Common myeloid progenitor, CD34-positive (primary cell): ENCODE data around the gene UQCRC1. TPM values are rescaled to one million over a fixed set of nuclear protein-coding genes. Genes with fewer than 3 reads are reported as not detected.

Experiments used
- CTCF ChIA-PET: fragments of 350-600 bp; sonication (Branson Sonifier 250); formaldehyde crosslinking; loops from one replicate; lab custom pipeline; 2021; ENCODE audit warnings: antibody characterized with exemption; lab: Charles Lee
- POLR2A ChIA-PET: fragments of 350-600 bp; sonication (Branson Sonifier 250); formaldehyde crosslinking; loops from one replicate; lab custom pipeline; 2021; ENCODE audit warnings: antibody characterized with exemption; lab: Charles Lee
- DNase-seq, 3 donors: peaks; one replicate each; pipeline versions ENCODE4 v3.0.0 to v3.0.0-alpha.2; 2013
- H3K27ac ChIP-seq, 2 experiments: 1 replicate in 1 of 2; 2 replicates in 1 of 2; pipeline ENCODE4 v1.7.0; 2013; ENCODE audit warnings: inconsistent platforms in 2 of 2, low read length in 2 of 2, mild to moderate bottlenecking in 2 of 2, low read depth in 1 of 2, moderate library complexity in 1 of 2; ENCODE audit not compliant: severe bottlenecking in 2 of 2, insufficient read depth in 1 of 2, poor library complexity in 1 of 2
- H3K27me3 ChIP-seq, 5 experiments: replicated peaks in 2 of 5; 1 replicate in 3 of 5; 2 replicates in 2 of 5; pipeline versions ENCODE4 v1.6.1 to v1.7.0; 2013; ENCODE audit warnings: low read length in 4 of 5, mild to moderate bottlenecking in 2 of 5, moderate library complexity in 2 of 5, inconsistent platforms in 1 of 5; ENCODE audit not compliant: insufficient read depth in 5 of 5, control insufficient read depth in 4 of 5
- H3K36me3 ChIP-seq, 4 experiments: 1 replicate in 2 of 4; 2 replicates in 2 of 4; pipeline versions ENCODE4 v1.6.1 to v1.7.0; 2013; ENCODE audit warnings: low read length in 3 of 4, control low read depth in 1 of 4, mild to moderate bottlenecking in 1 of 4; ENCODE audit not compliant: control insufficient read depth in 4 of 4, insufficient read depth in 4 of 4
- H3K4me1 ChIP-seq, 4 experiments: 1 replicate in 3 of 4; 2 replicates in 1 of 4; pipeline versions ENCODE4 v1.6.1 to v1.7.1; 2013; ENCODE audit warnings: low read length in 3 of 4, mild to moderate bottlenecking in 3 of 4, control low read depth in 1 of 4, inconsistent platforms in 1 of 4, moderate library complexity in 1 of 4; ENCODE audit not compliant: control insufficient read depth in 4 of 4, insufficient read depth in 4 of 4; ENCODE audit errors: control extremely low read depth in 1 of 4
- H3K4me3 ChIP-seq, 7 experiments: 1 replicate in 4 of 7; 2 replicates in 3 of 7; pipeline versions ENCODE4 v1.5.1 to v1.7.0; 2013; ENCODE audit warnings: mild to moderate bottlenecking in 7 of 7, low read length in 6 of 7, moderate library complexity in 6 of 7, inconsistent platforms in 2 of 7, low read depth in 2 of 7, control low read depth in 1 of 7; ENCODE audit not compliant: insufficient read depth in 4 of 7, control insufficient read depth in 1 of 7; ENCODE audit errors: extremely low read depth in 1 of 7
- H3K9me3 ChIP-seq, 5 experiments: 1 replicate in 4 of 5; 2 replicates in 1 of 5; pipeline versions ENCODE4 v1.6.1 to v1.7.1; 2013; ENCODE audit warnings: low read length in 4 of 5, mild to moderate bottlenecking in 2 of 5, inconsistent platforms in 1 of 5, low read depth in 1 of 5, moderate library complexity in 1 of 5; ENCODE audit not compliant: control insufficient read depth in 4 of 5, insufficient read depth in 2 of 5; ENCODE audit errors: control extremely low read depth in 1 of 5
- WGBS: methylation state at CpG from one replicate; pipeline ENCODE4 v1.1.5; 2013; ENCODE audit not compliant: insufficient coverage; 5-methylcytosine and 5-hydroxymethylcytosine counted together
- polyA plus RNA-seq: library from polyadenylated mRNA; unstranded; fragments of 120-200 nt; gene quantifications from one replicate; pipeline ENCODE4 v1.2.1, GENCODE V29; 2013

Gene UQCRC1
- polyA plus RNA-seq = 113 TPM

GRCh38 chr3:48609088-48610005 is at the start of gene UQCRC1:
UQCRC1 (minus strand) TSS chr3:48609646; CDS start chr3:48609620, 26 bp downstream.
- Histone ChIP-seq H3K36me3 (peaks cover 4 to 24% (median 13%) of the 10 kb centered on the region in 4 experiments), H3K27ac (peak within 1 kb of the TSS; percentile 70 to 86), H3K4me1 (peaks cover 2 to 13% (median 9%) of the 10 kb centered on the region in 4 experiments), H3K27me3 (no peaks in the 10 kb centered on the region), H3K9me3 (no peaks in the 10 kb centered on the region), H3K4me3 (peak within 1 kb of the TSS; percentile 55 to 99 (median 92))
- ChIA-PET POLR2A (interaction anchor here (0.7 kb wide), 1 partner anchor 16 kb away, joined by 3 read pairs; no protein-coding TSS in a partner anchor), CTCF (interaction anchor here (1.4 kb wide), 1 partner anchor 25 kb away, joined by 3 read pairs; the partner anchor contains the start of gene SLC26A6)
- 3% methylated on average over 76 of the region's 86 CpGs for WGBS
- peak; percentile 89 to 95 (median 94) for DNase-seq

GRCh38 chr3:48656841-48657281 is 47.4 kb upstream of the UQCRC1 start:
- H3K4me1 ChIP-seq = peaks cover 0 to 25% (median 23%) of the 10 kb centered on the region in 4 experiments
- ChIA-PET CTCF (interaction anchor here (1.0 to 1.4 kb wide), 5 partner anchors 18 to 241 kb away, joined by 3 to 6 read pairs (median 3); partner anchors contain the start of genes PFKFB4, SLC25A20 and SLC26A6), POLR2A (interaction anchor here (0.6 kb wide), 1 partner anchor 22 kb away, joined by 3 read pairs; no protein-coding TSS in a partner anchor)
- H3K27ac ChIP-seq = no peak overlapping the region
- H3K27me3 ChIP-seq = peaks cover 2 to 38% (median 8%) of the 10 kb centered on the region in 5 experiments
- DNase-seq = peak; percentile 23 to 36 (median 31)
- WGBS = 71% methylated on average over 44 of the region's 45 CpGs
- H3K36me3 ChIP-seq = peaks cover 0 to 2% (median 0%) of the 10 kb centered on the region in 4 experiments
- peak overlapping the region in 5 of 7 experiments; percentile 48 to 67 (median 65) for H3K4me3 ChIP-seq
- H3K9me3 ChIP-seq = peaks cover 0 to 4% (median 0%) of the 10 kb centered on the region in 5 experiments

- H3K4me1 ChIP-seq = peaks cover 0 to 19% (median 19%) of the 10 kb centered on the region in 4 experiments
- 10% methylated on average over 76 of the region's 94 CpGs for WGBS
- POLR2A ChIA-PET = interaction anchor here (0.6 kb wide), 1 partner anchor 22 kb away, joined by 3 read pairs; no protein-coding TSS in a partner anchor
- peaks cover 0 to 4% (median 0%) of the 10 kb centered on the region in 5 experiments for H3K9me3 ChIP-seq
- H3K27ac ChIP-seq = no peak overlapping the region
- H3K36me3 ChIP-seq = peaks cover 0 to 2% (median 0%) of the 10 kb centered on the region in 4 experiments
- peak overlapping the region; percentile 31 to 67 (median 61) for H3K4me3 ChIP-seq
- peak; percentile 81 to 92 (median 91) for DNase-seq
- CTCF ChIA-PET = interaction anchor here (1.0 to 1.7 kb wide), 5 partner anchors 18 to 242 kb away, joined by 3 to 6 read pairs (median 4); partner anchors contain the start of genes PFKFB4, SLC25A20 and SLC26A6
- H3K27me3 ChIP-seq = peaks cover 2 to 36% (median 8%) of the 10 kb centered on the region in 5 experiments
Observed at GRCh38 chr3:48656061-48656840, 46.8 kb upstream of the UQCRC1 start.

- CTCF ChIA-PET = interaction anchor here (1.4 to 1.7 kb wide), 2 partner anchors 20 to 22 kb away, joined by 4 to 6 read pairs; partner anchors contain the start of gene SLC26A6
- POLR2A ChIA-PET = no interaction called here
- H3K27ac ChIP-seq = no peak overlapping the region
Observed at GRCh38 chr3:48655606-48656005, 46.2 kb upstream of the UQCRC1 start.

GRCh38 chr3:48655063-48655462 is 45.6 kb upstream of the UQCRC1 start:
- Histone ChIP-seq H3K4me3 (peak overlapping the region in 1 of 7 experiments; percentile 67), H3K36me3 (peaks cover 0 to 2% (median 0%) of the 10 kb centered on the region in 4 experiments), H3K4me1 (peaks cover 0 to 15% (median 13%) of the 10 kb centered on the region in 4 experiments), H3K9me3 (peaks cover 0 to 4% (median 0%) of the 10 kb centered on the region in 5 experiments), H3K27ac (no peak overlapping the region), H3K27me3 (peaks cover 0 to 25% (median 4%) of the 10 kb centered on the region in 5 experiments)
- ChIA-PET CTCF (interaction anchor here (1.7 kb wide), 1 partner anchor 21 kb away, joined by 4 read pairs; no protein-coding TSS in a partner anchor), POLR2A (no interaction called here)
- 95% methylated on average over 12 of the region's 12 CpGs for WGBS
- DNase-seq = no peak

More at GRCh38 chr3:48655606-48656005, 46.2 kb upstream of the UQCRC1 start:
- H3K36me3 ChIP-seq = peaks cover 0 to 2% (median 0%) of the 10 kb centered on the region in 4 experiments
- H3K9me3 ChIP-seq = peaks cover 0 to 4% (median 0%) of the 10 kb centered on the region in 5 experiments
- H3K4me1 ChIP-seq = peaks cover 0 to 15% (median 13%) of the 10 kb centered on the region in 4 experiments
- 15% methylated on average over 18 of the region's 30 CpGs for WGBS
- H3K4me3 ChIP-seq = peak overlapping the region in 5 of 7 experiments; percentile 25 to 67 (median 61)
- peaks cover under 1 to 29% (median 4%) of the 10 kb centered on the region in 5 experiments for H3K27me3 ChIP-seq
- peak in 2 of 3 donors; percentile 48 to 54 for DNase-seq
